GM12872 (cell line): ENCODE data around the gene YPEL4.

Experiments
- CTCF ChIP-seq: IDR thresholded peaks from 3 replicates; pipeline ENCODE4 v1.5.1; 2011; ENCODE audit warnings: low read depth, mild to moderate bottlenecking, low read length, moderate library complexity; ENCODE audit not compliant: insufficient read depth

YPEL4 gene

GRCh38 chr11:57649826-57650738, at the start of gene YPEL4:
Gene YPEL4, minus strand, starts transcription at chr11:57649912. Its CDS starts 2,805 bp downstream, at chr11:57647107.
- no peak for TF ChIP-seq CTCF

- TF ChIP-seq CTCF = no peak
These were observed 49.2 kb upstream of the YPEL4 start for GRCh38 chr11:57698843-57699365.

GRCh38 chr11:57681168-57681567, 31.5 kb upstream of the YPEL4 start:
- TF ChIP-seq CTCF = no peak

- TF ChIP-seq CTCF = no peak
These were observed 30.8 kb upstream of the YPEL4 start for GRCh38 chr11:57680552-57680874.

GRCh38 chr11:57679396-57679795, 29.7 kb upstream of the YPEL4 start:
- TF ChIP-seq CTCF = no peak

- TF ChIP-seq CTCF = no peak
These were observed 25.6 kb upstream of the YPEL4 start for GRCh38 chr11:57675176-57675941.

GRCh38 chr11:57674251-57674650, 24.5 kb upstream of the YPEL4 start:
- TF ChIP-seq CTCF = no peak
